Measurements from ENCODE around the gene INSR. TPM values are rescaled to one million over a fixed set of nuclear protein-coding genes. Genes with fewer than 3 reads are reported as not detected.

The INSR gene
- total RNA-seq (100 to 1,000 TPM in 1 of 2 donors, 10 to 100 TPM in 1; 67.0 to 106 TPM), polyA plus RNA-seq (10 to 100 TPM in 1 of 2 donors, 1 to 10 TPM in 1; 4.8 to 12.0 TPM)
- long read RNA-seq, donor 1, partial matches to known transcripts = 53 of 104 reads
- long read RNA-seq, donor 1, other reads (novel, unspliced or antisense) = 50 of 104 reads
- long read RNA-seq, donor 2, full-length matches to known transcripts = 1 of 47 reads
- long read RNA-seq, donor 2, partial matches to known transcripts = 23 of 47 reads
- long read RNA-seq, donor 2, other reads (novel, unspliced or antisense) = 23 of 47 reads

GRCh38 chr19:7293762-7294557 lies at the start of gene INSR:
INSR (minus strand) TSS chr19:7294414; CDS start chr19:7293891, 523 bp downstream.
- WGBS, 2 donors = 1% methylated on average over 65 to 108 of the region's 108 CpGs
- DNase-seq = peak; percentile 94 to 95
- Histone ChIP-seq H3K27ac (ENCODE audit: low read depth in 1 of 2, low read length in 2 of 2) (peak within 1 kb of the TSS; percentile 59 to 74), H3K4me3 (ENCODE audit: low read length in 2 of 2) (peak within 1 kb of the TSS; percentile 90 to 94), H3K9me3 (ENCODE audit: control insufficient read depth, low read length) (no peaks in the 10 kb centered on the region), H3K36me3 (ENCODE audit: control insufficient read depth in 1 of 2, insufficient read depth in 2 of 2, low read length in 1 of 2) (no peaks in the 10 kb centered on the region), H3K4me1 (ENCODE audit: control insufficient read depth in 1 of 2, insufficient read depth in 2 of 2, low read length in 2 of 2) (peaks cover 0 to 2% of the 10 kb centered on the region in 2 donors), H3K27me3 (ENCODE audit: control insufficient read depth in 1 of 2, insufficient read depth in 2 of 2, low read length in 1 of 2) (no peaks in the 10 kb centered on the region)
- intact Hi-C loops (cut with DNase I) = loop anchor here (1.0 to 10.0 kb wide), 4 partner anchors 42 to 137 kb away; no protein-coding TSS in a partner anchor
- peak; percentile 96 for ATAC-seq (ENCODE audit: low FRiP score)

- DNase-seq (no peak), ATAC-seq (ENCODE audit: low FRiP score) (no peak)
- H3K27me3 ChIP-seq (ENCODE audit: control insufficient read depth in 1 of 2, insufficient read depth in 2 of 2, low read length in 1 of 2) = no peaks in the 10 kb centered on the region
- no peaks in the 10 kb centered on the region for H3K4me1 ChIP-seq (ENCODE audit: control insufficient read depth in 1 of 2, insufficient read depth in 2 of 2, low read length in 2 of 2)
- H3K4me3 ChIP-seq (ENCODE audit: low read length in 2 of 2) = no peak overlapping the region
- H3K27ac ChIP-seq (ENCODE audit: low read depth in 1 of 2, low read length in 2 of 2) = no peak overlapping the region
- intact Hi-C loops (cut with DNase I) = loop anchor here in 1 of 2 donors (5.0 kb wide), 1 partner anchor 195 kb away; no protein-coding TSS in a partner anchor
- 91 to 98% methylated on average over 5 of the region's 5 CpGs for WGBS, 2 donors
- H3K36me3 ChIP-seq (ENCODE audit: control insufficient read depth in 1 of 2, insufficient read depth in 2 of 2, low read length in 1 of 2) = no peaks in the 10 kb centered on the region
- H3K9me3 ChIP-seq (ENCODE audit: control insufficient read depth, low read length) = no peaks in the 10 kb centered on the region
Observed at GRCh38 chr19:7342143-7342542, 47.9 kb upstream of the INSR start.

GRCh38 chr19:7340959-7341837 lies 47.0 kb upstream of the INSR start:
- no peaks in the 10 kb centered on the region for H3K9me3 ChIP-seq (ENCODE audit: control insufficient read depth, low read length)
- DNase-seq (peak; percentile 80 to 95), ATAC-seq (ENCODE audit: low FRiP score) (peak; percentile 73)
- H3K27me3 ChIP-seq (ENCODE audit: control insufficient read depth in 1 of 2, insufficient read depth in 2 of 2, low read length in 1 of 2) = no peaks in the 10 kb centered on the region
- whole genome bisulfite sequencing, 2 donors = 40 to 42% methylated on average over 22 of the region's 22 CpGs
- no peak overlapping the region for H3K4me3 ChIP-seq (ENCODE audit: low read length in 2 of 2)
- no peaks in the 10 kb centered on the region for H3K4me1 ChIP-seq (ENCODE audit: control insufficient read depth in 1 of 2, insufficient read depth in 2 of 2, low read length in 2 of 2)
- no peak overlapping the region for H3K27ac ChIP-seq (ENCODE audit: low read depth in 1 of 2, low read length in 2 of 2)
- no peaks in the 10 kb centered on the region for H3K36me3 ChIP-seq (ENCODE audit: control insufficient read depth in 1 of 2, insufficient read depth in 2 of 2, low read length in 1 of 2)
- intact Hi-C loops (cut with DNase I) = loop anchor here (1.0 to 5.0 kb wide), 3 partner anchors 192 to 239 kb away; no protein-coding TSS in a partner anchor

GRCh38 chr19:7337380-7338194 lies 43.4 kb upstream of the INSR start:
- DNase-seq (no peak), ATAC-seq (ENCODE audit: low FRiP score) (peak; percentile 53)
- Histone ChIP-seq H3K27ac (ENCODE audit: low read depth in 1 of 2, low read length in 2 of 2) (no peak overlapping the region), H3K4me1 (ENCODE audit: control insufficient read depth in 1 of 2, insufficient read depth in 2 of 2, low read length in 2 of 2) (no peaks in the 10 kb centered on the region), H3K27me3 (ENCODE audit: control insufficient read depth in 1 of 2, insufficient read depth in 2 of 2, low read length in 1 of 2) (no peaks in the 10 kb centered on the region), H3K9me3 (ENCODE audit: control insufficient read depth, low read length) (no peaks in the 10 kb centered on the region), H3K4me3 (ENCODE audit: low read length in 2 of 2) (no peak overlapping the region), H3K36me3 (ENCODE audit: control insufficient read depth in 1 of 2, insufficient read depth in 2 of 2, low read length in 1 of 2) (no peaks in the 10 kb centered on the region)
- intact Hi-C loops (cut with DNase I) = loop anchor here in 1 of 2 donors (5.0 kb wide), 1 partner anchor 235 kb away; no protein-coding TSS in a partner anchor
- 83 to 90% methylated on average over 12 of the region's 12 CpGs for WGBS, 2 donors

GRCh38 chr19:7336321-7336973 lies 42.2 kb upstream of the INSR start:
- no peak for ATAC-seq (ENCODE audit: low FRiP score)

GRCh38 chr19:7333198-7334118 lies 39.2 kb upstream of the INSR start:
- Histone ChIP-seq H3K27ac (ENCODE audit: low read depth in 1 of 2, low read length in 2 of 2) (no peak overlapping the region), H3K4me3 (ENCODE audit: low read length in 2 of 2) (no peak overlapping the region), H3K9me3 (ENCODE audit: control insufficient read depth, low read length) (no peaks in the 10 kb centered on the region), H3K27me3 (ENCODE audit: control insufficient read depth in 1 of 2, insufficient read depth in 2 of 2, low read length in 1 of 2) (no peaks in the 10 kb centered on the region), H3K36me3 (ENCODE audit: control insufficient read depth in 1 of 2, insufficient read depth in 2 of 2, low read length in 1 of 2) (no peaks in the 10 kb centered on the region), H3K4me1 (ENCODE audit: control insufficient read depth in 1 of 2, insufficient read depth in 2 of 2, low read length in 2 of 2) (no peaks in the 10 kb centered on the region)
- 65 to 74% methylated on average over 17 of the region's 17 CpGs for WGBS, 2 donors
- ATAC-seq (ENCODE audit: low FRiP score) = peak; percentile 41
- intact Hi-C loops (cut with DNase I) = no loop called here
- peak in 1 of 2 donors; percentile 73 for DNase-seq

More at GRCh38 chr19:7336321-7336973, 42.2 kb upstream of the INSR start:
- no peaks in the 10 kb centered on the region for H3K4me1 ChIP-seq (ENCODE audit: control insufficient read depth in 1 of 2, insufficient read depth in 2 of 2, low read length in 2 of 2)
- intact Hi-C loops (cut with DNase I) = loop anchor here in 1 of 2 donors (5.0 kb wide), 1 partner anchor 234 kb away; no protein-coding TSS in a partner anchor
- H3K9me3 ChIP-seq (ENCODE audit: control insufficient read depth, low read length) = no peaks in the 10 kb centered on the region
- no peaks in the 10 kb centered on the region for H3K27me3 ChIP-seq (ENCODE audit: control insufficient read depth in 1 of 2, insufficient read depth in 2 of 2, low read length in 1 of 2)
- DNase-seq = no peak
- no peak overlapping the region for H3K4me3 ChIP-seq (ENCODE audit: low read length in 2 of 2)
- no peak overlapping the region for H3K27ac ChIP-seq (ENCODE audit: low read depth in 1 of 2, low read length in 2 of 2)
- 85 to 87% methylated on average over 9 of the region's 9 CpGs for WGBS, 2 donors
- H3K36me3 ChIP-seq (ENCODE audit: control insufficient read depth in 1 of 2, insufficient read depth in 2 of 2, low read length in 1 of 2) = no peaks in the 10 kb centered on the region

- no peak for DNase-seq
- H3K4me3 ChIP-seq (ENCODE audit: low read length in 2 of 2) = no peak overlapping the region
- intact Hi-C loops (cut with DNase I) = no loop called here
- ATAC-seq (ENCODE audit: low FRiP score) = no peak
- H3K27me3 ChIP-seq (ENCODE audit: control insufficient read depth in 1 of 2, insufficient read depth in 2 of 2, low read length in 1 of 2) = no peaks in the 10 kb centered on the region
- no peak overlapping the region for H3K27ac ChIP-seq (ENCODE audit: low read depth in 1 of 2, low read length in 2 of 2)
- H3K9me3 ChIP-seq (ENCODE audit: control insufficient read depth, low read length) = no peaks in the 10 kb centered on the region
- no peaks in the 10 kb centered on the region for H3K36me3 ChIP-seq (ENCODE audit: control insufficient read depth in 1 of 2, insufficient read depth in 2 of 2, low read length in 1 of 2)
- 80 to 89% methylated on average over 4 of the region's 4 CpGs for WGBS, 2 donors
- no peaks in the 10 kb centered on the region for H3K4me1 ChIP-seq (ENCODE audit: control insufficient read depth in 1 of 2, insufficient read depth in 2 of 2, low read length in 2 of 2)
Observed at GRCh38 chr19:7331446-7331845, 37.2 kb upstream of the INSR start.

Data from aorta (tissue), 5 donors.